Urinary bladder (tissue), 4 donors: ENCODE measurements around the gene MOCS1. TPM values are rescaled to one million over a fixed set of nuclear protein-coding genes. Genes with fewer than 3 reads are reported as not detected.

Experiments used
- DNase-seq: peaks from one replicate; pipeline ENCODE4 v3.0.0-alpha.2; 2015; ENCODE audit errors: extremely low spot score
- H3K27ac ChIP-seq: one replicate; pipeline ENCODE4 v1.5.1; 2013; ENCODE audit warnings: low read depth, mild to moderate bottlenecking, moderate library complexity
- H3K36me3 ChIP-seq: one replicate; pipeline ENCODE4 v1.6.1; 2013; ENCODE audit warnings: mild to moderate bottlenecking, moderate library complexity; ENCODE audit not compliant: insufficient read depth
- H3K4me1 ChIP-seq: one replicate; pipeline ENCODE4 v1.6.1; 2013; ENCODE audit warnings: mild to moderate bottlenecking, moderate library complexity; ENCODE audit not compliant: insufficient read depth
- H3K4me3 ChIP-seq: one replicate; pipeline ENCODE4 v1.5.1; 2013; ENCODE audit warnings: low read depth, low read length
- WGBS: extraction: QIAGEN DNeasy Blood & Tissue Kit; methylation state at CpG from one replicate; pipeline ENCODE4 v1.1.7; 2013; 5-methylcytosine and 5-hydroxymethylcytosine counted together
- polyA plus RNA-seq: library from polyadenylated mRNA; stranded (reverse); fragments of 200-250 nt; gene quantifications from one replicate; pipeline ENCODE4 v1.2.3, GENCODE V29; 2013
- total RNA-seq: library from RNA; depleted of rRNA; stranded (reverse); fragments of >200 nt; gene quantifications from one replicate; pipeline ENCODE4 v1.2.3, GENCODE V29; 2014
- donor health status: healthy with polysubstance abuse.
- donor health status: healthy.

Gene MOCS1
- total and polyA plus RNA-seq, 2 donors, result 7.0 to 20.4 TPM

- H3K36me3 ChIP-seq, result no peaks in the 10 kb centered on the region
- 48% methylated on average over 5 of the region's 5 CpGs for WGBS
- H3K4me1 ChIP-seq, result no peaks in the 10 kb centered on the region
- DNase-seq, result no peak
- H3K27ac ChIP-seq, result no peak overlapping the region
- no peak overlapping the region for H3K4me3 ChIP-seq
Observed at GRCh38 chr6:39961178-39961577, 26.9 kb upstream of the MOCS1 start.

- WGBS, result 91% methylated on average over 2 of the region's 2 CpGs
Observed at GRCh38 chr6:39958947-39959346, 24.7 kb upstream of the MOCS1 start.

GRCh38 chr6:39956936-39957335 lies 22.7 kb upstream of the MOCS1 start:
- no peak for DNase-seq
- Histone ChIP-seq H3K36me3 (no peaks in the 10 kb centered on the region), H3K4me1 (no peaks in the 10 kb centered on the region), H3K4me3 (no peak overlapping the region), H3K27ac (no peak overlapping the region)
- 94% methylated on average over 4 of the region's 4 CpGs for WGBS

More at GRCh38 chr6:39958947-39959346, 24.7 kb upstream of the MOCS1 start:
- Histone ChIP-seq H3K36me3 (no peaks in the 10 kb centered on the region), H3K4me1 (no peaks in the 10 kb centered on the region), H3K27ac (no peak overlapping the region), H3K4me3 (no peak overlapping the region)
- no peak for DNase-seq

- Histone ChIP-seq H3K4me1 (no peaks in the 10 kb centered on the region), H3K36me3 (no peaks in the 10 kb centered on the region), H3K27ac (no peak overlapping the region), H3K4me3 (no peak overlapping the region)
- 64% methylated on average over 2 of the region's 2 CpGs for WGBS
- no peak for DNase-seq
Observed at GRCh38 chr6:39953076-39953618, 18.9 kb upstream of the MOCS1 start.

GRCh38 chr6:39952167-39952566 lies 17.9 kb upstream of the MOCS1 start:
- no peak overlapping the region for H3K4me3 ChIP-seq
- no peaks in the 10 kb centered on the region for H3K4me1 ChIP-seq
- WGBS, result 66% methylated on average over 4 of the region's 4 CpGs
- DNase-seq, result no peak
- no peaks in the 10 kb centered on the region for H3K36me3 ChIP-seq
- H3K27ac ChIP-seq, result no peak overlapping the region

- no peak for DNase-seq
- Histone ChIP-seq H3K4me3 (no peak overlapping the region), H3K27ac (no peak overlapping the region), H3K36me3 (no peaks in the 10 kb centered on the region), H3K4me1 (no peaks in the 10 kb centered on the region)
- 96% methylated on average over 1 of the region's 1 CpG for WGBS
Observed at GRCh38 chr6:39951716-39952115, 17.5 kb upstream of the MOCS1 start.

GRCh38 chr6:39951191-39951590 lies 16.9 kb upstream of the MOCS1 start:
- no peak overlapping the region for H3K4me3 ChIP-seq
- no peaks in the 10 kb centered on the region for H3K36me3 ChIP-seq
- H3K27ac ChIP-seq, result no peak overlapping the region
- no peak for DNase-seq
- whole genome bisulfite sequencing, result 83% methylated on average over 5 of the region's 5 CpGs
- no peaks in the 10 kb centered on the region for H3K4me1 ChIP-seq

- Histone ChIP-seq H3K36me3 (no peaks in the 10 kb centered on the region), H3K4me3 (no peak overlapping the region), H3K27ac (no peak overlapping the region), H3K4me1 (no peaks in the 10 kb centered on the region)
- DNase-seq, result no peak
Observed at GRCh38 chr6:39950125-39950720, 16.0 kb upstream of the MOCS1 start.

GRCh38 chr6:39948199-39948791 lies 14.0 kb upstream of the MOCS1 start:
- H3K36me3 ChIP-seq, result no peaks in the 10 kb centered on the region
- no peaks in the 10 kb centered on the region for H3K4me1 ChIP-seq
- H3K27ac ChIP-seq, result no peak overlapping the region
- H3K4me3 ChIP-seq, result no peak overlapping the region
- DNase-seq, result no peak
- 72% methylated on average over 5 of the region's 5 CpGs for WGBS

- no peak overlapping the region for H3K4me3 ChIP-seq
- no peak for DNase-seq
- H3K36me3 ChIP-seq, result no peaks in the 10 kb centered on the region
- no peak overlapping the region for H3K27ac ChIP-seq
- H3K4me1 ChIP-seq, result no peaks in the 10 kb centered on the region
- WGBS, result 52% methylated on average over 5 of the region's 5 CpGs
Observed at GRCh38 chr6:39947611-39948068, 13.4 kb upstream of the MOCS1 start.

GRCh38 chr6:39945626-39946025 lies 11.4 kb upstream of the MOCS1 start:
- no peak for DNase-seq
- H3K4me3 ChIP-seq, result no peak overlapping the region
- 74% methylated on average over 1 of the region's 1 CpG for WGBS
- no peaks in the 10 kb centered on the region for H3K4me1 ChIP-seq
- H3K36me3 ChIP-seq, result no peaks in the 10 kb centered on the region
- no peak overlapping the region for H3K27ac ChIP-seq

GRCh38 chr6:39942903-39943580 lies 8.8 kb upstream of the MOCS1 start:
- no peaks in the 10 kb centered on the region for H3K4me1 ChIP-seq
- no peak overlapping the region for H3K27ac ChIP-seq
- WGBS, result 90% methylated on average over 7 of the region's 7 CpGs
- H3K36me3 ChIP-seq, result no peaks in the 10 kb centered on the region
- no peak for DNase-seq
- no peak overlapping the region for H3K4me3 ChIP-seq

GRCh38 chr6:39941820-39942219 lies 7.6 kb upstream of the MOCS1 start:
- no peak for DNase-seq
- H3K27ac ChIP-seq, result no peak overlapping the region
- no peaks in the 10 kb centered on the region for H3K36me3 ChIP-seq
- no peak overlapping the region for H3K4me3 ChIP-seq
- 87% methylated on average over 4 of the region's 4 CpGs for WGBS
- no peaks in the 10 kb centered on the region for H3K4me1 ChIP-seq

- H3K4me1 ChIP-seq, result no peaks in the 10 kb centered on the region
- H3K4me3 ChIP-seq, result no peak overlapping the region
- no peak for DNase-seq
- 89% methylated on average over 6 of the region's 6 CpGs for WGBS
- H3K27ac ChIP-seq, result no peak overlapping the region
- H3K36me3 ChIP-seq, result no peaks in the 10 kb centered on the region
Observed at GRCh38 chr6:39941138-39941537, 6.9 kb upstream of the MOCS1 start.
